ENCODE results near the gene IFNE. TPM values are rescaled to one million over a fixed set of nuclear protein-coding genes. Genes with fewer than 3 reads are reported as not detected.

Gene IFNE
- total RNA-seq, 1 experiment from 2014 or later, result not detected

DNA sequence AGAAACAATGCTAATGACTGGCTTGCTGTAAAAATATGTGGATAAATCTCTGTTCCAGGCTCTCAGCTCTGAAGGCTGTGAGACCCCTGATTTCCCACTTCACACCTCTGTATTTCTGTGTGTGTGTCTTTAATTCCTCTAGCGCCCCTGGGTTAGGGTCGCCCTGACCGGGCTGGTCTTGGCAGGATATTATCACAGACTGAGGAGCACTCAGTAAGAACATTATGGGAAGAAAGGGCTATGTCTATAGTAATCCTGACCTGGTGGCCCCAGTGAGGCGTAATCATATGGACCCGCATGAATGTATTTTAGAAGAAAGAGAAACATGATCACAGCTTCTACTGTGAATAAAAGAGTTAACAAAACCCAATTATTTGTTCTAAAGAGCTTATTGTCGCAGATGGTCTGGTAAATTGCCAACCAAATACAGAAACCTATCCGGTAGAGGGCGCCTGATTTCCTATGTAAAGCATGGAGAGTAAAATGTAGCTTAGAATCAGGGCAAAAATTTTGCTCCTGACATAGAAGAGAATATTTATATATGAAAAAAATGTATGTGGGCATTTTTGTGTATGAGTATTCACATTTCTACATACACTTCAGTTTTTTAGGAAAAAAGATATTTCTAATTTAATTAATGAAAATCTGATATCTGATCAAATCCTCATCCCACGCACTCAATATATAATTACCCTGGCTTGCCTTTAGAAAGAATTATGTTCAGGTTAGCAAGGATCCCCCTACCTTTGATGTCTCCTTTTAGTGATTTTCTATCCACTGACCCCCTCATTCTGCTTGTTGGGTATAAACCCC is 47.7 kb downstream of the IFNE start:
- WGBS (ENCODE audit: extremely low coverage, insufficient read length, low lambda C conversion rate), result no CpG with 5 or more reads among the region's 9 CpGs

More for the DNA sequence above, 47.7 kb downstream of the IFNE start:
- H3K9ac ChIP-seq (ENCODE audit: extremely low read depth, insufficient read length, low read length), result no peak overlapping the region
- H3K79me2 ChIP-seq (ENCODE audit: insufficient read depth, low read length), result no peaks in the 10 kb centered on the region
- H3K79me1 ChIP-seq (ENCODE audit: insufficient read depth, low read depth, low read length, poor library complexity, severe bottlenecking), result no peaks in the 10 kb centered on the region
- Mint-ChIP-seq H3K27me3 (ENCODE audit: low read depth) (no peaks in the 10 kb centered on the region), H3K4me1 (peaks cover 4 to 8% of the 10 kb centered on the region in 2 experiments), H3K4me3 (no peak overlapping the region), H3K27ac (no peak overlapping the region), H3K9me3 (no peaks in the 10 kb centered on the region; a peak in 1 of 5 replicates), H3K36me3 (ENCODE audit: insufficient read depth in 1 of 3, low read depth in 3 of 3) (no peaks in the 10 kb centered on the region)
- no peak overlapping the region for H4K8ac ChIP-seq (replicated peaks; ENCODE audit: insufficient read length, low read depth, low read length)
- no peak overlapping the region for H2BK15ac ChIP-seq (ENCODE audit: low read depth, low read length)
- no peak overlapping the region for H2AFZ ChIP-seq (ENCODE audit: low read length)
- no peaks in the 10 kb centered on the region; the same call in 1 of the 2 replicates for H3K4me1 ChIP-seq (ENCODE audit: insufficient read depth, low read length)
- H4K91ac ChIP-seq (ENCODE audit: insufficient read length, low read depth, low read length), result no peak overlapping the region
- H2BK12ac ChIP-seq (ENCODE audit: insufficient read length, low read depth, low read length), result no peak overlapping the region
- no peak overlapping the region for H2BK120ac ChIP-seq (ENCODE audit: low read depth, low read length, poor library complexity, severe bottlenecking)
- H3K27ac ChIP-seq (ENCODE audit: insufficient read length, low read depth, low read length), result no peak overlapping the region
- H3T11ph ChIP-seq (ENCODE audit: low read length), result no peak overlapping the region
- H4K5ac ChIP-seq (ENCODE audit: insufficient read length, low read depth, low read length), result no peak overlapping the region
- no peak overlapping the region for H3K4me2 ChIP-seq (ENCODE audit: insufficient read depth, insufficient read length, low read length)
- TF ChIP-seq, protein P1, sequence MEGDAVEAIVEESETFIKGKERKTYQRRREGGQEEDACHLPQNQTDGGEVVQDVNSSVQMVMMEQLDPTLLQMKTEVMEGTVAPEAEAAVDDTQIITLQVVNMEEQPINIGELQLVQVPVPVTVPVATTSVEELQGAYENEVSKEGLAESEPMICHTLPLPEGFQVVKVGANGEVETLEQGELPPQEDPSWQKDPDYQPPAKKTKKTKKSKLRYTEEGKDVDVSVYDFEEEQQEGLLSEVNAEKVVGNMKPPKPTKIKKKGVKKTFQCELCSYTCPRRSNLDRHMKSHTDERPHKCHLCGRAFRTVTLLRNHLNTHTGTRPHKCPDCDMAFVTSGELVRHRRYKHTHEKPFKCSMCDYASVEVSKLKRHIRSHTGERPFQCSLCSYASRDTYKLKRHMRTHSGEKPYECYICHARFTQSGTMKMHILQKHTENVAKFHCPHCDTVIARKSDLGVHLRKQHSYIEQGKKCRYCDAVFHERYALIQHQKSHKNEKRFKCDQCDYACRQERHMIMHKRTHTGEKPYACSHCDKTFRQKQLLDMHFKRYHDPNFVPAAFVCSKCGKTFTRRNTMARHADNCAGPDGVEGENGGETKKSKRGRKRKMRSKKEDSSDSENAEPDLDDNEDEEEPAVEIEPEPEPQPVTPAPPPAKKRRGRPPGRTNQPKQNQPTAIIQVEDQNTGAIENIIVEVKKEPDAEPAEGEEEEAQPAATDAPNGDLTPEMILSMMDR (conservative IDR thresholded peaks at IDR 0.05), result peak; percentile 72
- H3K4ac ChIP-seq (ENCODE audit: low read depth, low read length), result no peak overlapping the region
- no peak overlapping the region for H3K56ac ChIP-seq (ENCODE audit: insufficient read length, low read depth, low read length)
- no peak overlapping the region for H2BK20ac ChIP-seq (ENCODE audit: low read depth, low read length, poor library complexity, severe bottlenecking)
- no peaks in the 10 kb centered on the region for H4K20me1 ChIP-seq (ENCODE audit: control insufficient read depth, insufficient read depth, insufficient read length)
- no peaks in the 10 kb centered on the region for H3K23me2 ChIP-seq (ENCODE audit: insufficient read length, low read depth, low read length, poor library complexity, severe bottlenecking)
- H3K23ac ChIP-seq (ENCODE audit: insufficient read length, low read depth, low read length), result no peak overlapping the region
- no peaks in the 10 kb centered on the region for H3K9me3 ChIP-seq (ENCODE audit: control insufficient read depth, low read depth, low read length)
- no peak overlapping the region for H3K18ac ChIP-seq (ENCODE audit: insufficient read length, low read depth, low read length)
- no peak for DNase-seq
- no peaks in the 10 kb centered on the region for H3K27me3 ChIP-seq (ENCODE audit: insufficient read depth, low read length)
- H2AK5ac ChIP-seq (ENCODE audit: insufficient read length, low read length), result no peak overlapping the region
- no peak overlapping the region for H3K14ac ChIP-seq (ENCODE audit: insufficient read depth, low read length)
- no peak overlapping the region for H2BK5ac ChIP-seq (ENCODE audit: insufficient read length, low read length)
